Panc1 (cell line): Measurements from ENCODE around the gene TNFSF4. TPM values are rescaled to one million over a fixed set of nuclear protein-coding genes. Genes with fewer than 3 reads are reported as not detected.
A peak's percentile ranks its signal among the peaks of the same experiment; 100 is the strongest.

Experiments used
- ATAC-seq: fragments of 200-7000 bp; cut with Tn5 transposase; 2 replicates; pipeline ENCODE4 v1.9.1; 2020; ENCODE audit warnings: mild to moderate bottlenecking, moderate library complexity
- BruUV-seq: library from RNA; stranded (reverse); fragments of 400-500 nt; replicated peaks from 2 replicates; lab custom pipeline; 2021; lab: Mats Ljungman, UMichigan
- CTCF ChIA-PET: fragments of 300-600 bp; sonication (Branson Sonifier 250); formaldehyde crosslinking; loops from one replicate; lab custom pipeline; 2022; ENCODE audit warnings: antibody characterized with exemption; lab: Charles Lee
- POLR2A ChIA-PET: fragments of 300-600 bp; sonication (Branson Sonifier 250); formaldehyde crosslinking; loops from one replicate; lab custom pipeline; 2022; ENCODE audit warnings: antibody characterized with exemption; lab: Charles Lee
- DNase-seq: peaks from one replicate; pipeline ENCODE4 v3.0.0-alpha.2; 2010; ENCODE audit warnings: low read depth, low spot score
- H3K27ac ChIP-seq: 2 replicates; pipeline ENCODE4 v1.5.1; 2011; ENCODE audit warnings: mild to moderate bottlenecking, low read length, inconsistent platforms
- H3K27me3 ChIP-seq: fragments of 200-500 bp; sonication (Bioruptor generic); 2 replicates; pipeline ENCODE4 v1.6.0; 2014; ENCODE audit warnings: low read length, inconsistent platforms; ENCODE audit not compliant: control insufficient read depth, insufficient read depth
- H3K36me3 ChIP-seq: fragments of 200-500 bp; sonication (Bioruptor generic); 2 replicates; pipeline ENCODE4 v1.5.1; 2014; ENCODE audit warnings: inconsistent platforms, mild to moderate bottlenecking, low read length, moderate library complexity; ENCODE audit not compliant: control insufficient read depth, insufficient read depth
- H3K4me1 ChIP-seq: 2 replicates; pipeline ENCODE4 v1.5.1; 2011; ENCODE audit warnings: inconsistent platforms, mild to moderate bottlenecking, low read length, moderate library complexity; ENCODE audit not compliant: control insufficient read depth, insufficient read depth
- H3K4me3 ChIP-seq, 2 experiments: 2 replicates each; pipeline ENCODE4 v1.5.1; 2011 to 2012; ENCODE audit warnings: low read depth in 2 of 2, low read length in 2 of 2, mild to moderate bottlenecking in 2 of 2, inconsistent platforms in 1 of 2, moderate library complexity in 1 of 2
- H3K9me3 ChIP-seq: fragments of 200-500 bp; sonication (Bioruptor generic); 2 replicates; pipeline ENCODE4 v1.5.1; 2014; ENCODE audit warnings: low read depth, mild to moderate bottlenecking, inconsistent platforms, low read length, moderate library complexity; ENCODE audit not compliant: control insufficient read depth, insufficient read depth
- CTCF ChIP-seq: fragments of 450-650 bp; IDR thresholded peaks from 2 replicates; pipeline ENCODE4 v1.5.1; 2017; ENCODE audit warnings: mild to moderate bottlenecking
- POLR2AphosphoS5 ChIP-seq: IDR thresholded peaks from 2 replicates; pipeline ENCODE4 v1.6.1; 2012; ENCODE audit warnings: mild to moderate bottlenecking, low read depth, low read length, moderate library complexity
- REST ChIP-seq, 2 experiments: IDR thresholded peaks; 2 replicates each; pipeline ENCODE4 v1.6.1; 2011 to 2012; ENCODE audit warnings: low read depth in 2 of 2, control low read depth in 1 of 2, low read length in 1 of 2, mild to moderate bottlenecking in 1 of 2, moderate library complexity in 1 of 2; ENCODE audit not compliant: insufficient read depth in 1 of 2
- SIN3A ChIP-seq: IDR thresholded peaks from 2 replicates; pipeline ENCODE4 v1.6.1; 2012; ENCODE audit warnings: low read depth, mild to moderate bottlenecking, low read length, moderate library complexity, borderline replicate concordance; ENCODE audit not compliant: insufficient read depth
- TCF7L2 ChIP-seq: IDR thresholded peaks from 2 replicates; pipeline ENCODE4 v1.6.1; 2011; ENCODE audit warnings: mild to moderate bottlenecking, low read depth, low read length, inconsistent platforms
- in situ Hi-C: cut with HindIII; loops from 2 replicates; pipeline ENCODE4 v1.10.0; 2016; ENCODE audit warnings: low sequenced_read_pairs, low pct_unique_long_range_greater_than_20kb
- intact Hi-C: fragments of 100-400 bp; cut with micrococcal nuclease; formaldehyde crosslinking; loops from one replicate; pipeline ENCODE4 v1.10.0; 2022; ENCODE audit not compliant: unreplicated experiment
- total RNA-seq: library from RNA; stranded (reverse); gene quantifications from one replicate; pipeline ENCODE4 v1.2.1, GENCODE V29; 2021; ENCODE audit not compliant: unreplicated experiment

The TNFSF4 gene
- total RNA-seq, 1 experiment from 2014 or later, result 0.13 TPM

- TF ChIP-seq SIN3A (no peak), CTCF (no peak)
- Histone ChIP-seq H3K27me3 (no peaks in the 10 kb centered on the region), H3K4me1 (peaks cover 7% of the 10 kb centered on the region; the same call in 1 of the 2 replicates), H3K9me3 (no peaks in the 10 kb centered on the region), H3K36me3 (no peaks in the 10 kb centered on the region), H3K27ac (no peak overlapping the region), H3K4me3 (no peak overlapping the region)
- BruUV-seq, result no TSS peak
- DNase-seq (peak; percentile 36), ATAC-seq (peak; percentile 91)
- intact Hi-C loops, result no loop called here
- in situ Hi-C loops, result no loop called here
- ChIA-PET CTCF (interaction anchor here (1.0 kb wide), 1 partner anchor 448 kb away, joined by 3 read pairs; no protein-coding TSS in a partner anchor), POLR2A (no interaction called here)
Measured at GRCh38 chr1:173190101-173190936, 16.8 kb downstream of the TNFSF4 start.

GRCh38 chr1:173187671-173188237 lies 19.4 kb downstream of the TNFSF4 start:
- H3K9me3 ChIP-seq, result no peaks in the 10 kb centered on the region
- H3K4me1 ChIP-seq, result peaks cover 7% of the 10 kb centered on the region; the same call in 1 of the 2 replicates
- in situ Hi-C loops, result no loop called here
- CTCF ChIA-PET, result no interaction called here
- no peak for DNase-seq
- TF ChIP-seq POLR2AphosphoS5 (no peak), SIN3A (no peak), REST (IDR thresholded peaks at IDR 0.05; ENCODE audit: insufficient read depth in 1 of 2, low read depth in 2 of 2, low read length in 1 of 2) (no peak), CTCF (no peak), TCF7L2 (no peak)
- BruUV-seq, result no TSS peak
- no peak overlapping the region for H3K27ac ChIP-seq
- POLR2A ChIA-PET, result no interaction called here
- intact Hi-C loops, result no loop called here
- H3K27me3 ChIP-seq, result no peaks in the 10 kb centered on the region
- no peak overlapping the region for H3K4me3 ChIP-seq
- no peak for ATAC-seq
- no peaks in the 10 kb centered on the region; the same call in 1 of the 2 replicates for H3K36me3 ChIP-seq
